PFSK-1 (cell line): ENCODE measurements around the gene GSG1L2.

Experiments
- FOXP2 ChIP-seq: optimal IDR thresholded peaks from 2 replicates; pipeline ENCODE3; 2011; ENCODE audit warnings: borderline replicate concordance, control low read depth, inconsistent platforms; ENCODE audit not compliant: insufficient read depth; ENCODE audit errors: extremely low read length, extremely low read depth
- POLR2AphosphoS5 ChIP-seq: IDR thresholded peaks from 2 replicates; pipeline ENCODE4 v1.6.1; 2012; ENCODE audit warnings: low read depth, mild to moderate bottlenecking, control low read depth, low read length, moderate library complexity
- REST ChIP-seq, 2 experiments: IDR thresholded peaks; 2 replicates each; pipeline versions ENCODE4 v1.6.1 to v1.8.0; 2011 to 2012; ENCODE audit warnings: low read depth in 2 of 2, low read length in 2 of 2, control low read depth in 1 of 2, inconsistent platforms in 1 of 2, mild to moderate bottlenecking in 1 of 2, moderate library complexity in 1 of 2; ENCODE audit not compliant: insufficient read depth in 1 of 2
- SIN3A ChIP-seq: IDR thresholded peaks from 2 replicates; pipeline ENCODE4 v1.6.1; 2012; ENCODE audit warnings: mild to moderate bottlenecking, low read length, moderate library complexity, borderline replicate concordance; ENCODE audit not compliant: insufficient read depth
- TAF1 ChIP-seq: IDR thresholded peaks from 2 replicates; pipeline ENCODE4 v1.6.1; 2012; ENCODE audit warnings: low read length, control low read depth, borderline replicate concordance; ENCODE audit not compliant: insufficient read depth

The GSG1L2 gene

DNA sequence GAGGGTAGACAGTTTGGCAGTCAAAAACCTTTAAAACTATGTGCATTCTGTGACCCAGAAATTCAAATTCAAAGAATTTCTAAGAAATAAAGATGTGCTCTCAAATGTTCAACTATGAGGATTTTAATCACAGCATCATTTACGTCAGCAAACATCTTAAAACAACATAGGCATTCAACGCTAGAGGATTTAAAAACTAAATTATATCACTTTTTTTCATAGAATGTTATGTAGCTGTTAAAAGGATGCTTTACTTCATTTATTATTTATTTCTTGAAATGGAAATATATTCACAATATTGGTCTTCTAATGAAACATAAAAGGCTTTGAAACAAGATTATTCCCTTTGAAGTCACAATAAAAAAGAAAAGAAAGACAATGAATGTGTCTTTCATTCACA is 7.5 kb upstream of the GSG1L2 start:
- no peak for TF ChIP-seq FOXP2
- no peak for TF ChIP-seq TAF1
- no peak for TF ChIP-seq POLR2AphosphoS5
- TF ChIP-seq SIN3A: no peak
- no peak for TF ChIP-seq REST (IDR thresholded peaks at IDR 0.05; ENCODE audit: insufficient read depth in 1 of 2, low read depth in 2 of 2, low read length in 2 of 2)

DNA sequence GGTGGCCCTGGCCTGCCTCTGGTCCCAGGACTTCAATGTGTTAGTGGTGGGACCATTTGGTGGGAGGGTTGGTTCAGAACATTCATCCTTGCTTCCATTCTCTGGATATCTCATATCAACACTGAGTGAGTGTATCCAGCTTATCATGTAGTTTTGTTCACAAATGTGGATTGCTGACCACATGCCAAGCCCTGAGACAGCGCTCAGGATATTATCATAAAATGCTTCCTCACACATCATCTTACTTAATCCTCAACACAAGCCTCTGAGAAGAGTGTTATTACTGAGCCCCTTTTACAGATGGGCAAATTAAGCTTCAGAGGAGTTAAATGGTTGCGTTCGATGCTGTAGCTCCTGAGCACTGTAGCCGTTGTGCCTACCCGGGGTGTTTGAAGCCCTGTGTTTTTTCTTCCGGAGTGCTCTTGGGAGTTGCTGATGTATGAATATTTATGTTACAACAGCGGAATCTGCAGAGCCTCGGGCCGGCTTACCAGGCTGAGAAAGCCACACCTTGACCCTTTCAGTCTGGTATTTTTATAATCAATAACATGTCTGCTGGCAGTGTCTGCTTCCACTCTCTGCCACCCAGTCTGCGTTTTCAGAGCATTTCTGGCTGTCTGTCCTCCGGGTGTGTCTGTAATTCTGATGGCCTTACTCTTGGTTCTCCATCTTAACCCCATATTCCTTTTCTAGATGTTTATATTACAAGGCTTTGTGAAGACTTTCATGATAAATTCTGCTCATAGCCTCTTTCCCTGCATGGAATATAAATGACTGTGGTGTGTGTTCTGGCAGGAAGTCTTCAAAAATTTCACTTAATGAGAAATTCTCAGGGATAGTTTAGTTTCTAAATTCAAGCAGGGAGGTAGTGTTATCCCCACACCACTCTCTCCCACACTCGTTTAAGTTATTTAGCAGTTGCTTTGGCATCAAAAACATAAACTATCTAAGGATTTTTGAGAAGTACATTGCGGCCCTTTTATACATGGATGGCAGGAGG is 6.7 kb upstream of the GSG1L2 start:
- TF ChIP-seq TAF1 (no peak), POLR2AphosphoS5 (no peak), REST (IDR thresholded peaks at IDR 0.05; ENCODE audit: insufficient read depth in 1 of 2, low read depth in 2 of 2, low read length in 2 of 2) (no peak), FOXP2 (no peak), SIN3A (no peak)

DNA sequence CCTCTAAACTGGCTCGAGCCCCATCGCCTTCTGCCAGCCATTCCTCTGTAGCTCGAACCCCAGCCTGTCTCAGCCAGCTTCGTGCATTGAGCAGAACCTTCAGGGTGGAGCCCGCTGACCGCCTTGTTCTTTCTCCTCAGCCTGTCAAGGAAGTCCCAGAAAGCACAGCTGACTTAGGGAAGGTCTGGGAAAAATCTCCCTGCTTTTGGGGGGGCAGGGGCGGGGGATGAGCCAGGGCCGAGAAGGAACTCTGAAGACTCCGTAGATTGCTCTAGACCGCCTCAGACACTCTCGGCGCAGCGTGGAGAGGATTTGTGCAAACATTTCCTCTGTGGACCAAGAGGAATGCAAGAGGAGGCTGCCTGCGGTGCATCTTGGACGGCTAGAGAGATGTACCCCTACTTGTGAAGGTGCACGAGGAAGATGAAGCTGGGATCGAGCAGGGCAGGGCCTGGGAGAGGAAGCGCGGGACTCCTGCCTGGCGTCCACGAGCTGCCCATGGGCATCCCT is 3.8 kb upstream of the GSG1L2 start, which contains the start of gene GLP2R:
Gene GLP2R, plus strand, starts transcription at position 284 of the 510 bp plus-strand sequence. Its CDS starts 140 bp downstream, at position 424.
- no peak for TF ChIP-seq FOXP2
- TF ChIP-seq TAF1: no peak
- no peak for TF ChIP-seq SIN3A
- no peak for TF ChIP-seq REST (IDR thresholded peaks at IDR 0.05; ENCODE audit: insufficient read depth in 1 of 2, low read depth in 2 of 2, low read length in 2 of 2)

GRCh38 chr17:9824797-9825338 is 3.0 kb upstream of the GSG1L2 start:
- no peak for TF ChIP-seq FOXP2

- no peak for TF ChIP-seq TAF1
Observed at GRCh38 chr17:9824094-9824493, 2.2 kb upstream of the GSG1L2 start.

DNA sequence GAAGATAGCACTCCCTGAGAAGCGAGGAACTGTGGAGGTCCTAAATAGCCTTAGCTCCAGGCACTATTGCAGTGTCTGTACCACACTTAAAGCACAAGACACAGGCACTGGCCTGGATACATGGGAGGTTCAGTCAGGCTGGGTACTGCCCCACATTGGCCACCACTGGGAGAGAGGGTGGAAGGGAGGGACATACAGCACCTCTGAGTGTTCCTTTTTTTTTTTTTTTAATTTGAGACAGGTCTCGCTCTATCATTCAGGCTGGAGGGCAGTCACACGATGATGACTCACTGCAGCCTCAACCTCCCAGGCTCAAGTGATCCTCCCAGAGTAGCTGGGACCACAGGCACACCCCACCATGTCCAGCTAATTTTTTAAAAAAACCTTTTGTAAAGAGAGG is 1.4 kb downstream of the GSG1L2 start:
- TF ChIP-seq REST (IDR thresholded peaks at IDR 0.05; ENCODE audit: insufficient read depth in 1 of 2, low read depth in 2 of 2, low read length in 2 of 2) (no peak), TAF1 (no peak), POLR2AphosphoS5 (no peak), FOXP2 (no peak), SIN3A (no peak)
